UCSD-AML1 (cell line): ENCODE results near the gene HOXD13.

Source experiments
- DNase-seq: peaks from one replicate; lab custom pipeline; 2025; ENCODE audit not compliant: unreplicated experiment; lab: John Stamatoyannopoulos, UW

The HOXD13 gene

GRCh38 chr2:176130957-176131847, 38.7 kb downstream of the HOXD13 start:
- DNase-seq, result no peak

DNA sequence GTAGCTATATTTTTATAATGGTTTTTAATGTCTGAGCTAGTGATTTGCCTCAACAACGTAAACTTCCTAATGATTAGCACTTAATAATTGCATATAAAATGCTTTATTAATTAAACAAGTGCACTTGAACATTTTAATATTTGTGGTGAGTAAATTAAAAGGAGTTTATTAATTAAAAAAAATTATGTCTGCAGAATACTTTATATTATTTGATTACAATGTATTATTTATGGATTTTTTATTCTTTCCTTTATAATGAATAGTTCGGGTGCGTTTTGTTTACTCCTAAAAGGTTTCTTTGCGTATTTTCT, 39.3 kb downstream of the HOXD13 start:
- no peak for DNase-seq

DNA sequence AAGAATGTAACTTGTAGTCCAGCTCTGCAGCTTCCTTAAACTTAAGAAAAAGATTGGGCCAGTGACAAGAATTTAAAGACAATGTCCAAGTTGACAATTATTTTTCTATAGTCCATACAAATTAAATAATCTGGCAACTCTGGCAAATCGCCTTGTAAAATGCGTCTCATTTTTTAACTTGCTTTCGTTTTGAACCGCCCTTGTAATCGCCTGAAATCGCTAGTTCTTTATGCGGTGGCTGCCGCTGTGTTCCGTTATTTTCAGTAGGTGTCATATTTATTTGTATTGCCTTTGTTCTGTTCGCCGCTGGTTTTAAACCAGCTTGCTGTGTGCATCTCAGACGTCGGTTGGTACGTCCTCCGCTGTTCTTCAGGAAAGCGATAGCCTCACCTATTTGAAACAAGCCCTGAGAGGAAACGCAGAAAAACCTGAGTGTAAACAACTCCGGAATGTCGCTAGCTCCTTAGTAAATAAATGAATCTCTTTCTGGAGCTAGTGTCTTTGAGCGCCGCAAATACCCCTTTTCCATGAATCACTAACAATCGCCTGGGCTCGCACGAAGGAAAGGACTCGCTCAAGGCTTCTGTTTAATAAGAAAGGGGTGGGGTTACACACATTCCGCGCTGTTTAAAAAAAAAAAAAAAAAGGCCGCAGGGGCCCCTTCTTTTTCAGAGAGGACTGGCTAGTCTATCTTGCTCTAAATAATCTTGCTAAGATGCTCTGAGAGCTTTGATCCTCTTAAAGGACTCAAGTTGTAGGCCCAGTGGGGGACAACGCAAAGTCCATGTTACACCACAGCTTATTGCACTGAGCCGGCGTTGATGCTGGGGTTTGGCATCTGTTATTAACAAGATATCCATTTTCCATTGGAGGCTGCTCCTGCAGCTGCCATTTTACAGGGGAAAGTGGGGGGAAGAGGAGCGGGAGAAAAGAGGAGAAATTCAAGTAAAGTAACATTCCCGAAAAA, 40.0 kb downstream of the HOXD13 start:
- DNase-seq, result no peak

- DNase-seq, result no peak
Observed at GRCh38 chr2:176133389-176133788, 40.9 kb downstream of the HOXD13 start.

DNA sequence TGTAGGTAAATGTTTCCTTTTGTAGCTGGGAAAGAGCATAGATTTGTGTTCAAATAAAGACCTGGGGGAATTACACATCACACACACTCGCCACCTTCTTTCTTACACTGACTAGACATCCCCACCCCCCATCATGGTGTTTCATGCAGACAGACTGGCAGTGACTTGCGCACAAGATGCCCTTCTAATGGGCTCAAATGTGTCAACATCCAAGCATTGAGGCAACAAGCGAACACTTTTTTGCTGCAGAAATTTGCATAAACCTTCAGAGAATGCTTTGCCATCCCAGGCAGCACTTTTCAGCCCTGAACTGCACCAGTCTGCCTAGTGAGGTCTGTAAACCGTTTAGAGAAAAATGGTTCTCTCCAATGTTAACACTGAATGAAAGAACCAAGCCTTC, 41.5 kb downstream of the HOXD13 start:
- DNase-seq, result no peak

GRCh38 chr2:176135035-176135440, 42.5 kb downstream of the HOXD13 start:
- no peak for DNase-seq

DNA sequence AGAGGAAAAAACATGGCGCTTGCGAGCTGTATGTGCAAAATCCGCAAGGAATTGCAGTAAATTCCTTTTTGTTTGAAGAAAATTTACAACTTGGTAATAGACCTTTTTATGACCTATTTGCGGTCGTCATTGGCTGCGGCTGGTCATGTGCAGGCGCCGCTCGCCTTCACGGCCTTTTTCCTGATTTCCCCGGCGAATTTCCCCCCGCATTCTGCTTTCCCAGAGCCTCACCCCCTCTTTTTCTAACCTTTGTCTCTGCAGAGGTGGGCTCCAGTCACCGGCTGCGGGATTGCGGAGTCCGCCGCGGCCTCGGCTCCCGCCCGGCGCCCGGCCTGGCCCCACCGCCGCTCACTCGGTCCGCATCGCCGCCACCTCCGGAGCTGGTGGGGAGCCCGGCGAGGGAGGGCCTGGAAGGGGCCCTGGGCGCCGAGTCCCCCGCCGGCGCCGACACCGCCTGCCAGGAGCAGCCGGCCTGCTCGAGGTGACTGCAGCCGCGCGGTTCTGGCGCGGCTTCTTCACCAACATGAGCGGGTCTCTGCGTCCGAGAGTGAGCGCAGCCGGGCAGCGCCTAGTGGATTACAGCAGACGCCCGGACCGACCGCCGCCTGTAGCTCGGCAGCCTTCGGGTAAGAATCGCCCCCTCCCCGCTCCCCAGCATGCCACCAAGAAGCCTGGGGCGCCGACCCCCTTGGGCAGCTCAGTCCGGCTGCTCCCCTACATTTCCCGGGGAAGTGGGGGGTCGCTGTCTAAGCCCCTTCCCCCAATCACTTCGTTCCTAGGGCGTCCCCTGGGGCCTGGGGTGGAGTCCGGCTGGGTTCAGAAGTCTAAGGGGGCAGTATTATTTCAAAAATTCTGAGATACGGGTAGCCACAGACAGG, 44.1 kb downstream of the HOXD13 start:
- no peak for DNase-seq

DNA sequence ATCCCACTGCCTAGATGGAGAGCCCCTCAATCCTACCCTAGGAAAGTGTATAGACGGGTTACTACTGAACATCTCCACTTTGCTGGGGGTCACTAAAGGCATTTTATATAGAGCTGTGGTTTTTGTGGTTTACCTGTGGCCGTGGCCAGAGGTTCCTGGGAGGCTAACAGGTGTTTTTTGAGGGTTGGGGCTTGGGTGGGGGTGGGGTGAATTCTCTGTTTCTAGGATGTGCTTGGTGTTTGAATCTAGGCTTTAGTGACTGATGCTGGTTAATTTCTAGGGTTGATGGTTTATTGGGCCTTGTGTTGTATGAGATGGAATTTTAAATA, 44.7 kb downstream of the HOXD13 start:
- no peak for DNase-seq

DNA sequence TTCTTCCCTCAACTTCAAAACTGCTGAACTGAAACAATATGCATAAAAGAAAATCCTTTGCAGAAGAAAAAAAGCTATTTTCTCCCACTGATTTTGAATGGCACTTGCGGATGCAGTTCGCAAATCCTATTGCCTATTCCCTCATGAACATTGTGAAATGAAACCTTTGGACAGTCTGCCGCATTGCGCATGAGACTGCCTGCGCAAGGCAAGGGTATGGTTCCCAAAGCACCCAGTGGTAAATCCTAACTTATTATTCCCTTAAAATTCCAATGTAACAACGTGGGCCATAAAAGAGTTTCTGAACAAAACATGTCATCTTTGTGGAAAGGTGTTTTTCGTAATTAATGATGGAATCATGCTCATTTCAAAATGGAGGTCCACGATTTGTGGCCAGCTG, 45.4 kb downstream of the HOXD13 start:
- DNase-seq, result no peak

- no peak for DNase-seq
Observed at GRCh38 chr2:176138526-176138922, 46.0 kb downstream of the HOXD13 start.

DNA sequence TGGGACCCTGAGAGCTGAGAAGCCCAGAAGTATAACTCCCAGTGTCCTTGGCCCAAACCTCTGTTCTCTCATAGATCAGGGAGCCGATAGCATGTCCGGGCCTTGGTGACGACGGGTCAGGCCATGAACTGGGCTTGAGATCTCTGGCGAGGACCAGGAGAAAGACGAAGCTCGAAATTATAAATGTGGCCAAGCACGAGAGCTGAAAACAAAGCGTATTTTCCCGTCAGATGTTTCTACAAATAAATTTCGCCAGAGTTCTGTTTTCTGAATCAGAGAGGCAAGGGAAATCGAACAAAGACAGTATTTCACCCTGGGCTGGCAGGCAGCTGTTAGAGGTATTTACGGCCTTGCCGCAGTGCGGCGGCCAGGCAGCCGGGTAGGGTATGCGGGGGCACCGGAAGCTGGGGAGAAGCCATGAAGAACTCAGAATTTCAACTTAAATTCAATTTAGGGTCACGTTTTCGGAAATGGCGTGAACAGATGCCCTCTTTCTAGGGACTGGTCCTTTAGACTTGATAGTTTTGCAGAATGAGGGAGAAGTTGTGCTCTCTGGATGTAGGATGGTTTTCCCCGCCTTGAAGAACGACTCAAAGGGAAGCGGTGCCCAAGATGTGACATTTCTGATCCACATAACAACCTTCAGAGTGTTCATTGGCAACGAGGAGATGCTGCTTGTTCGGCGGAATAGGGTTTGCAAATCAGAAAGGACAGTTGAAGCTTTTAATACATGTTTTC, 46.6 kb downstream of the HOXD13 start:
- DNase-seq, result no peak

GRCh38 chr2:176139661-176140512, 47.4 kb downstream of the HOXD13 start:
- DNase-seq, result no peak

- DNase-seq, result peak; percentile 87
Observed at GRCh38 chr2:176140513-176141317, 48.2 kb downstream of the HOXD13 start.

DNA sequence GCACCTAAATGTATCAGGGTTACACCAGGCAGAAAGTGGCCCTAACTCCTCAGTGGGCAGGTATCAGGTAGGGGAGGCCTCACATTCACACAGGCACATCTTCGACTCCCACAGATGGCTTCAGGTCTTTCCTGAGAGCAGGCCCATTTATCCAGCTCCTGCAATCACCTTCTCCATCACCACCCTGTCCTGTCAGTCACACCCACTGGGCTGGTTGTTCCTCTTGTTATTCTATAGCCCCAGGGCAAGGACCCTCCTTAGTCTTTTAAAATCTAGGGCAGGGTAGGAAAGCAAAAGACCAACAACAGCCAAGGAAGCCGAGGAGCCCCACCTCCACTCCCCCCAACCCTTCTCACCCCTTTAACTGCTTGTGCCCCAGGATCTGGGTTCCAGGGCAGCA, 49.8 kb downstream of the HOXD13 start:
- no peak for DNase-seq
